Fibroblast of the aortic adventitia (primary cell): ENCODE results near the gene IMMP2L. TPM values are rescaled to one million over a fixed set of nuclear protein-coding genes. Genes with fewer than 3 reads are reported as not detected.

ENCODE experiments used
- DNase-seq: peaks from one replicate; pipeline ENCODE4 v3.0.0-alpha.2; 2010; ENCODE audit warnings: low read depth
- H3K4me3 ChIP-seq: 2 replicates; pipeline ENCODE4 v1.5.1; 2011; ENCODE audit warnings: low read depth, mild to moderate bottlenecking, control low read depth, low read length, moderate library complexity
- CTCF ChIP-seq: IDR thresholded peaks from 2 replicates; pipeline ENCODE4 v1.5.1; 2011; ENCODE audit warnings: mild to moderate bottlenecking, low read length, control low read depth, inconsistent platforms; ENCODE audit not compliant: insufficient read depth
- total RNA-seq: library from RNA; depleted of rRNA; stranded (reverse); fragments of >200 nt; gene quantifications from 2 replicates; pipeline ENCODE4 v1.2.3, GENCODE V29; 2012; ENCODE audit warnings: low replicate concordance

The IMMP2L gene
- total RNA-seq, 1 donor = 9.9 TPM

GRCh38 chr7:110650328-110650727 lies 912.0 kb downstream of the IMMP2L start:
- no peak for DNase-seq
- no peak overlapping the region for H3K4me3 ChIP-seq
- TF ChIP-seq CTCF = no peak

DNA sequence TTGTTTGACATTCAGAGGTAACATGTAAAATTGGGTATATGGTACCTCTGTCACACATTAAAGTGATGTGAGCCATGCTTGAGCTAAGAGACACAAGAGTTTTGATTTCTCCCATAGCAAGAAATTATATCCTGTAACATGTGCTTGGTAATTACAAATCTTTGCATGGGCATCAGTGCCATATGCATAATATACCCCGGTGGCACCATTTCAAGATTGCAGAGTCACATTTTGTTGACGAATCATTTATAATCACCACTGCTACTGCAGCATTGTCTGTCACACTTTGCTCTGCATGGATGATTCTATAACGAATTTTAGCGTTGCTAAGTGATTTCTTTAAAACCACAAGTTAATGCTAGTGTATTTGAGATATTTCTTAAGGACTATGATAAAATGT lies 915.0 kb downstream of the IMMP2L start:
- TF ChIP-seq CTCF = no peak
- no peak overlapping the region for H3K4me3 ChIP-seq
- DNase-seq = no peak

GRCh38 chr7:110646804-110647203 lies 915.5 kb downstream of the IMMP2L start:
- no peak for TF ChIP-seq CTCF
- H3K4me3 ChIP-seq = no peak overlapping the region
- no peak for DNase-seq

DNA sequence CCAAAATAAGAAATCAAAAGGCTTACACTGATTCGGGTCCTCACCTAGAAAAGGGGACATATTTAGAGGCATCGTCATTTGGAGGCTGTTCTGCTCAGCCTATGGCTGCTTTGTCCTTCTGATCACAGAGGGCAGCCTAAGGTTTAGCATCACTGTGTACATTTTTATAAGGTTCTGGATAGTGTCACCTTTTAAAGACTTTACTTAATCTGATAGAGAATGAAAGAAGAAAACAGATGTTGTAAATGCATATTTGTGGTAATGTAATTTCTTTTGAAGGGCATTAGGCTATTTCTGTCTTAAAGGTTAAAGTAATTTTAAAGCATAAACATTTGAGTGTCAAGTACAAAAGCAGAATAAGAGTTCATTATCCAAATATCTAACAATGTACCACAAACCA lies 916.7 kb downstream of the IMMP2L start:
- no peak for DNase-seq
- no peak for TF ChIP-seq CTCF
- no peak overlapping the region for H3K4me3 ChIP-seq

GRCh38 chr7:110645060-110645459 lies 917.2 kb downstream of the IMMP2L start:
- no peak overlapping the region for H3K4me3 ChIP-seq
- no peak for TF ChIP-seq CTCF
- no peak for DNase-seq

GRCh38 chr7:110637252-110637651 lies 925.0 kb downstream of the IMMP2L start:
- DNase-seq = no peak

More at GRCh38 chr7:110637252-110637651, 925.0 kb downstream of the IMMP2L start:
- H3K4me3 ChIP-seq = no peak overlapping the region
- TF ChIP-seq CTCF = no peak
